Urothelium cell line (cell line): ENCODE results near the gene PBX3.

Experiments used
- DNase-seq: peaks from one replicate; pipeline ENCODE4 v3.0.0; 2011; ENCODE audit warnings: low spot score, mixed read lengths
- FAIRE-seq: peaks from 2 replicates; lab custom pipeline; 2011; peaks lifted over from hg19 to GRCh38; lab: Jason Lieb, UNC

The PBX3 gene

GRCh38 chr9:125968714-125969374 is 221.7 kb downstream of the PBX3 start:
- DNase-seq (no peak), FAIRE-seq (no peak)

GRCh38 chr9:125969462-125969861 is 222.3 kb downstream of the PBX3 start:
- DNase-seq (no peak), FAIRE-seq (no peak)

- DNase-seq (no peak), FAIRE-seq (no peak)
These were observed 222.7 kb downstream of the PBX3 start for GRCh38 chr9:125969868-125970267.

GRCh38 chr9:125970340-125970739 is 223.2 kb downstream of the PBX3 start:
- DNase-seq (no peak), FAIRE-seq (no peak)

GRCh38 chr9:125971050-125971449 is 223.9 kb downstream of the PBX3 start:
- DNase-seq (no peak), FAIRE-seq (no peak)

GRCh38 chr9:125972012-125972729 is 225.0 kb downstream of the PBX3 start:
- FAIRE-seq, result no peak
- no peak for DNase-seq

- no peak for FAIRE-seq
These were observed 226.4 kb downstream of the PBX3 start for GRCh38 chr9:125973547-125973946.

GRCh38 chr9:125974705-125975104 is 227.5 kb downstream of the PBX3 start:
- no peak for FAIRE-seq
- no peak for DNase-seq

More at GRCh38 chr9:125973547-125973946, 226.4 kb downstream of the PBX3 start:
- DNase-seq, result no peak

GRCh38 chr9:125977223-125977622 is 230.1 kb downstream of the PBX3 start:
- FAIRE-seq (no peak), DNase-seq (no peak)

- no peak for FAIRE-seq
- no peak for DNase-seq
These were observed 232.2 kb downstream of the PBX3 start for GRCh38 chr9:125979383-125979782.

- DNase-seq (no peak), FAIRE-seq (no peak)
These were observed 235.7 kb downstream of the PBX3 start for GRCh38 chr9:125982798-125983406.

- FAIRE-seq, result no peak
- no peak for DNase-seq
These were observed 236.5 kb downstream of the PBX3 start for GRCh38 chr9:125983681-125984080.

- no peak for DNase-seq
- FAIRE-seq, result no peak
These were observed 237.3 kb downstream of the PBX3 start for GRCh38 chr9:125984461-125984860.

- FAIRE-seq (peak; percentile 93), DNase-seq (no peak)
These were observed 238.2 kb downstream of the PBX3 start for GRCh38 chr9:125985142-125985997.

- DNase-seq (no peak), FAIRE-seq (no peak)
These were observed 239.0 kb downstream of the PBX3 start for GRCh38 chr9:125985998-125986655.

- FAIRE-seq (no peak), DNase-seq (no peak)
These were observed 239.8 kb downstream of the PBX3 start for GRCh38 chr9:125986966-125987365.

GRCh38 chr9:125987420-125987819 is 240.2 kb downstream of the PBX3 start:
- DNase-seq, result no peak
- FAIRE-seq, result no peak

GRCh38 chr9:125988479-125989050 is 241.4 kb downstream of the PBX3 start:
- no peak for DNase-seq
- no peak for FAIRE-seq

- FAIRE-seq (no peak), DNase-seq (no peak)
These were observed 241.9 kb downstream of the PBX3 start for GRCh38 chr9:125989090-125989501.

- DNase-seq (no peak), FAIRE-seq (no peak)
These were observed 242.5 kb downstream of the PBX3 start for GRCh38 chr9:125989524-125990180.
